ENCODE data around the gene COL4A3.

The COL4A3 gene

GRCh38 chr2:227360351-227360750 lies 195.9 kb downstream of the COL4A3 start:
- H3K36me3 ChIP-seq (ENCODE audit: insufficient read depth, low read length), result peaks cover 54% of the 10 kb centered on the region
- no peak overlapping the region for H3K4me3 ChIP-seq (ENCODE audit: low read length)
- H3K4me1 ChIP-seq (ENCODE audit: insufficient read depth, low read length), result no peaks in the 10 kb centered on the region
- H2AFZ ChIP-seq (ENCODE audit: low read depth, low read length), result no peak overlapping the region
- no peaks in the 10 kb centered on the region for H3K27me3 ChIP-seq (ENCODE audit: insufficient read depth, low read length)
- no peaks in the 10 kb centered on the region for H3K9me3 ChIP-seq (ENCODE audit: low read length)

- Histone ChIP-seq H3K4me1 (ENCODE audit: insufficient read depth, low read length) (no peaks in the 10 kb centered on the region), H3K27me3 (ENCODE audit: insufficient read depth, low read length) (no peaks in the 10 kb centered on the region), H3K4me3 (ENCODE audit: low read length) (no peak overlapping the region), H3K36me3 (ENCODE audit: insufficient read depth, low read length) (peaks cover 22% of the 10 kb centered on the region), H3K9me3 (ENCODE audit: low read length) (no peaks in the 10 kb centered on the region), H2AFZ (ENCODE audit: low read depth, low read length) (no peak overlapping the region)
Measured at GRCh38 chr2:227363756-227364155, 199.3 kb downstream of the COL4A3 start.
